Thoracic aorta (tissue), 2 donors: Measurements from ENCODE around the gene MYO10. TPM values are rescaled to one million over a fixed set of nuclear protein-coding genes. Genes with fewer than 3 reads are reported as not detected.
"Not testable (repeated sequence)": the region's sequence is repeated elsewhere in the genome, so short reads cannot be mapped to it uniquely, and the experiment has no call there.

Experiments
- ATAC-seq: fragments of 150-250 bp; one replicate; pipeline ENCODE4 v1.8.0; 2017; ENCODE audit warnings: low read depth; ENCODE audit not compliant: insufficient number of reproducible peaks, low FRiP score
- DNase-seq: peaks from one replicate; pipeline ENCODE4 v3.0.0-alpha.2; 2020; ENCODE audit warnings: low spot score
- H3K27ac ChIP-seq, 2 donors: fragments of 200-600 bp; sonication (generic); 1 replicate in 1 of 2; 2 replicates in 1 of 2; pipeline ENCODE4 v1.5.1; 2016; ENCODE audit warnings: mild to moderate bottlenecking in 2 of 2, moderate library complexity in 2 of 2
- H3K27me3 ChIP-seq: fragments of 200-600 bp; sonication (generic); replicated peaks from 2 replicates; pipeline ENCODE4 v1.6.0; 2016; ENCODE audit warnings: mild to moderate bottlenecking; ENCODE audit not compliant: insufficient read depth
- H3K36me3 ChIP-seq: fragments of 200-600 bp; sonication (generic); one replicate; pipeline ENCODE4 v1.5.1; 2016
- H3K4me1 ChIP-seq, 2 donors: fragments of 200-600 bp; sonication (generic); 1 replicate in 1 of 2; 2 replicates in 1 of 2; pipeline versions ENCODE4 v1.5.1 to v1.6.0; 2016; ENCODE audit warnings: low read depth in 2 of 2, mild to moderate bottlenecking in 1 of 2; ENCODE audit not compliant: control insufficient read depth in 1 of 2
- H3K4me3 ChIP-seq: fragments of 200-600 bp; sonication (generic); 2 replicates; pipeline ENCODE4 v1.5.1; 2016; ENCODE audit warnings: mild to moderate bottlenecking
- H3K9me3 ChIP-seq: fragments of 200-600 bp; sonication (generic); 2 replicates; pipeline ENCODE4 v1.5.1; 2016
- CTCF ChIP-seq: fragments of 200-600 bp; sonication (generic); IDR thresholded peaks from one replicate; pipeline ENCODE4 v1.5.1; 2019; ENCODE audit warnings: antibody characterized with exemption
- total RNA-seq, 2 donors: library from RNA; depleted of rRNA; stranded (reverse); fragments of >200 nt; gene quantifications; one replicate each; pipeline versions ENCODE4 v1.1.0 to v1.2.3, GENCODE V29; 2016

The MYO10 gene
- total RNA-seq, 2 donors from 2014 or later = 11.4 to 41.7 TPM

- Histone ChIP-seq H3K27ac (no peak overlapping the region), H3K4me1 (no peaks in the 10 kb centered on the region), H3K36me3 (no peaks in the 10 kb centered on the region), H3K27me3 (no peaks in the 10 kb centered on the region), H3K4me3 (no peak overlapping the region), H3K9me3 (no peaks in the 10 kb centered on the region)
- no peak for TF ChIP-seq CTCF
- ATAC-seq (no peak), DNase-seq (no peak)
Observed at GRCh38 chr5:16842896-16843295, 93.2 kb downstream of the MYO10 start.

GRCh38 chr5:16841416-16841815 lies 94.7 kb downstream of the MYO10 start:
- Histone ChIP-seq H3K27ac (no peak overlapping the region), H3K4me3 (no peak overlapping the region), H3K9me3 (no peaks in the 10 kb centered on the region), H3K36me3 (no peaks in the 10 kb centered on the region), H3K4me1 (no peaks in the 10 kb centered on the region), H3K27me3 (no peaks in the 10 kb centered on the region)
- ATAC-seq = no peak
- TF ChIP-seq CTCF = no peak
- DNase-seq = no peak

GRCh38 chr5:16837305-16837704 lies 98.8 kb downstream of the MYO10 start:
- ATAC-seq (no peak), DNase-seq (no peak)
- Histone ChIP-seq H3K4me1 (no peaks in the 10 kb centered on the region), H3K36me3 (no peaks in the 10 kb centered on the region), H3K27me3 (no peaks in the 10 kb centered on the region), H3K9me3 (no peaks in the 10 kb centered on the region), H3K4me3 (no peak overlapping the region), H3K27ac (no peak overlapping the region)
- TF ChIP-seq CTCF = no peak

- Histone ChIP-seq H3K9me3 (no peaks in the 10 kb centered on the region), H3K27me3 (no peaks in the 10 kb centered on the region), H3K4me1 (no peaks in the 10 kb centered on the region), H3K27ac (no peak overlapping the region), H3K36me3 (no peaks in the 10 kb centered on the region), H3K4me3 (no peak overlapping the region)
- no peak for ATAC-seq
- no peak for DNase-seq
- no peak for TF ChIP-seq CTCF
Observed at GRCh38 chr5:16834029-16834428, 102.1 kb downstream of the MYO10 start.

GRCh38 chr5:16831326-16831725 lies 104.8 kb downstream of the MYO10 start:
- not testable (repeated sequence) for DNase-seq, H3K4me1 ChIP-seq, H3K27ac ChIP-seq, ATAC-seq, H3K27me3 ChIP-seq, H3K36me3 ChIP-seq, H3K4me3 ChIP-seq, H3K9me3 ChIP-seq

- Histone ChIP-seq H3K9me3 (no peaks in the 10 kb centered on the region), H3K4me1 (no peaks in the 10 kb centered on the region), H3K4me3 (no peak overlapping the region), H3K27ac (no peak overlapping the region), H3K27me3 (no peaks in the 10 kb centered on the region), H3K36me3 (no peaks in the 10 kb centered on the region)
- DNase-seq (no peak), ATAC-seq (no peak)
- TF ChIP-seq CTCF = no peak
Observed at GRCh38 chr5:16827755-16828154, 108.3 kb downstream of the MYO10 start.
